GM19193 (cell line): ENCODE data around the gene TCF7.

Source experiments
- POLR2A ChIP-seq: IDR thresholded peaks from 4 replicates; pipeline ENCODE4 v1.6.1; 2011; ENCODE audit not compliant: insufficient read depth, insufficient read length; ENCODE audit errors: extremely low read depth

Gene TCF7

DNA sequence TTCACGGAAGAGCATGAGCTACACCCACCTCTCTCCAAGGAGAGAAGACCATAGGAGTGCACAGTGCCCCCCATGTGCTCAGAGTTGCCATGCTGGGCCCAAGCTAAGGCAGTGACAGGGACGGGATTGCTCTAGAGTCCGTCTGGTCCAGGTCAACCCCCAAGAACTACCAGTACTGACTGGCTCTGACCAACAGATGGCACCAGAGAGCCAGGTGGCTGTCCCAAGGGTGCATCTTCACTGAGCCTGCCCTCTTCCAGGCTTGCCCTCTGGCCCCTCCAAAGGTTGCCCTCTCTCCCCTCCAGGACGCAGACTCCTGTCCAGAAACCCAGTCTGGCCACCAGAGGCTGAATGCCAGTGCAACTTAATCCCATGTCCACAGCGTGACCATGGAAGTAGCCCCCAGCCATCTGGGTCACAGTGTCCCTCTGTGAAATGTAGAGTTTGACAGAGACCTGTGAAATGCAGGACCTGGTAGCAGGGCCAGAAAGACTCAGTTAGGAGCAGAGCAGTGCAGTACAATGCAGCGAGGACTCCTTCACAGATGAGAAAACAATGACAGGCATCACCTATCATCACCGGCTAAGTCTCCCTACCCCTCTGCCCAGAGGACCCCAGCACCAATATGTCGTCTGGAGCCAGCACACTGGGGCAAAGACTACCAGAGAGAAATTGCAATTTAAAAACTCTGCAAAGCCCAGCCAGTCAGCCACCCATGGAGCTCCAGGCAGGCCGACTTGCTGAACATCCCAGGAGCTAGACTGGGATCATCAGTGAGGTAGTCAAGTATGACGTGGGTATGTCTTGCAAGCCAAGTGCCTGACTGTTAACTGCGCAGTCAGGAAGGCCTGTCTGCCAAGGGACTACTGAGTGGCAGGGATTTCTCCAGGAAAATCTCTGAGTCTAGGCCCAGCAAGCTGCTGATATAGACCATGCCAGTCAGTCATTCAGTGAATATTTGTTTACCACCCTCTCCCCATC, 70.0 kb downstream of the TCF7 start:
- no peak for TF ChIP-seq POLR2A

DNA sequence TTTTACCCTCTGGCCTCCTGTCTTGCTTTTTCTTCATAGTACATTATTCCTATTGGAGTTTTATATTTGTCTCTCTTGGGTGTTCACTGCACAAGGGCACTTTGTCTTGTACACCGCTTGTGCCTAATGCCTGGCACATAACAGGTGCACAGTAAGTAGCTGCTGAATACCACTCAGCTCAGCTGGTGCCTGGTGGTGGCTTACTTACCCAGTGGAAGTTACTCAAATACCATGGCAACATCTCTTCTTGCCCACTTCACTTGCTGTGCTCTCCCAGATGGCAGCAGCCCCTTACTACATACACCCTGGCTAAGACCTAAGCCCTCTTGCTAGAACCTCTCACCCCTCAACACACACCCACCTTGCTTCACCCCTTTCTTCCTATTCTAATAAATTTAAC, 73.6 kb downstream of the TCF7 start:
- TF ChIP-seq POLR2A: no peak

DNA sequence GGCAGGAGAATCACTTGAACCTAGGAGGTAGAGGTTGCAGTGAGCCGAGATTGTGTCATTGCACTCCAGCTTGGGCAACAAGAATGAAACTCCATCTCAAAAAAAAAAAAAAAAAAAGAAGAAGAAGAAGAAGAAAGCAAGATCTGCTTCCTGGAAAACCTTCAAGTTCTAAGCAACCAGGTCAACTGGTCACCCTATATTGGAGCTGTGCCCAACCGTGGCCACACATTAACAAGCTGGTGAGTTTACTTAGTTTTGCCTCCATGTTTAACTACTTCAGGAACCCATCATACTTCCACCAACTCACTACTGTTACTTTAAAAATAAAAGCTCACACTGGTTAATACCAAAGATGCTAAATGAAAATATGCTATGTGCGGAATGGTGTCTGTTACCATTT, 74.5 kb downstream of the TCF7 start:
- TF ChIP-seq POLR2A: no peak

DNA sequence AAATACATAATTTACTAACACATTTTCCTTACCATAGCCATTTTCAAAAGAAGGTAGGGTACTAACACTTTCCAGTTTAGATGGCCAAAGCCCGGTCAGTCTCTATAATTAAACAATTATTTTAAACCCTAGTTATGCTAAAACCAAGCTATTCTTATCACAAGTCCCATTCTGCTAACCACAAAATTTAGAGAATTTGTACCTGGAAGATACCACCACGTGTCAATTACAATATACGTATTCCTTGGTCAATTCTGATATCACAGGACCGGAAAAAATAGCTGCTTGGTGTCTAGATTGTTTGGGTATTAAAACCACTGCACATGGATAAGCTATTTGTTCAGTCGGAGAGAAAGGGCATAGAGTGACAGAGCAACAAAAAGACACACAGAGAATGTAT, 81.2 kb downstream of the TCF7 start:
- no peak for TF ChIP-seq POLR2A
